COLO668 (cell line): ENCODE results near the gene FHOD3.
"Not testable (repeated sequence)": the region's sequence is repeated elsewhere in the genome, so short reads cannot be mapped to it uniquely, and the experiment has no call there.

Source experiments
- DNase-seq: peaks from one replicate; lab custom pipeline; 2025; ENCODE audit not compliant: unreplicated experiment; lab: John Stamatoyannopoulos, UW

The FHOD3 gene

GRCh38 chr18:36348331-36348730, 50.8 kb downstream of the FHOD3 start:
- no peak for DNase-seq

GRCh38 chr18:36348971-36349417, 51.5 kb downstream of the FHOD3 start:
- no peak for DNase-seq

GRCh38 chr18:36349552-36349951, 52.0 kb downstream of the FHOD3 start:
- no peak for DNase-seq

GRCh38 chr18:36350251-36350651, 52.7 kb downstream of the FHOD3 start:
- DNase-seq = no peak

- DNase-seq = no peak
Observed at GRCh38 chr18:36350839-36351469, 53.4 kb downstream of the FHOD3 start.

- DNase-seq = no peak
Observed at GRCh38 chr18:36352384-36352783, 54.9 kb downstream of the FHOD3 start.

- no peak for DNase-seq
Observed at GRCh38 chr18:36354989-36355388, 57.5 kb downstream of the FHOD3 start.

- no peak for DNase-seq
Observed at GRCh38 chr18:36355511-36355910, 58.0 kb downstream of the FHOD3 start.

GRCh38 chr18:36356741-36357140, 59.2 kb downstream of the FHOD3 start:
- not testable (repeated sequence) for DNase-seq

GRCh38 chr18:36358141-36358540, 60.6 kb downstream of the FHOD3 start:
- DNase-seq = no peak

- no peak for DNase-seq
Observed at GRCh38 chr18:36360256-36360909, 62.9 kb downstream of the FHOD3 start.

- DNase-seq = no peak
Observed at GRCh38 chr18:36364911-36365624, 67.6 kb downstream of the FHOD3 start.

- no peak for DNase-seq
Observed at GRCh38 chr18:36365836-36366775, 68.6 kb downstream of the FHOD3 start.

- DNase-seq = no peak
Observed at GRCh38 chr18:36366994-36367839, 69.7 kb downstream of the FHOD3 start.

- DNase-seq = no peak
Observed at GRCh38 chr18:36368889-36369288, 71.4 kb downstream of the FHOD3 start.

- DNase-seq = no peak
Observed at GRCh38 chr18:36372903-36373311, 75.4 kb downstream of the FHOD3 start.

- no peak for DNase-seq
Observed at GRCh38 chr18:36374262-36374661, 76.7 kb downstream of the FHOD3 start.

- DNase-seq = no peak
Observed at GRCh38 chr18:36375118-36375517, 77.6 kb downstream of the FHOD3 start.

- no peak for DNase-seq
Observed at GRCh38 chr18:36376361-36376760, 78.8 kb downstream of the FHOD3 start.

GRCh38 chr18:36377626-36378025, 80.1 kb downstream of the FHOD3 start:
- no peak for DNase-seq
